Stimulated activated memory B cell treated with anti-CD40 and anti-IgM and Interleukin-4, amounts not matched to agents 10 μg/mL and 1 μg/mL and 100 μg/mL, for 72 hours (primary cell): ENCODE measurements around the gene ASIC4.

Experiments
- ATAC-seq: fragments of 150-1000 bp; cut with Tn5 transposase; 2 replicates; pipeline ENCODE4 v1.10.0; 2021
- H3K27ac Mint-ChIP-seq: one replicate; pipeline ENCODE4 v1.8.0; 2022; ENCODE audit warnings: mild to moderate bottlenecking, mixed read lengths
- H3K27me3 Mint-ChIP-seq: one replicate; pipeline ENCODE4 v1.8.0; 2022; ENCODE audit warnings: mixed read lengths
- H3K36me3 Mint-ChIP-seq: one replicate; pipeline ENCODE4 v1.8.0; 2022; ENCODE audit warnings: mixed read lengths
- H3K4me1 Mint-ChIP-seq: one replicate; pipeline ENCODE4 v1.8.0; 2022; ENCODE audit warnings: mixed read lengths
- H3K4me3 Mint-ChIP-seq: one replicate; pipeline ENCODE4 v1.8.0; 2022; ENCODE audit warnings: mild to moderate bottlenecking, moderate library complexity, mixed read lengths
- H3K9me3 Mint-ChIP-seq: one replicate; pipeline ENCODE4 v1.8.0; 2022; ENCODE audit warnings: mixed read lengths

The ASIC4 gene

DNA sequence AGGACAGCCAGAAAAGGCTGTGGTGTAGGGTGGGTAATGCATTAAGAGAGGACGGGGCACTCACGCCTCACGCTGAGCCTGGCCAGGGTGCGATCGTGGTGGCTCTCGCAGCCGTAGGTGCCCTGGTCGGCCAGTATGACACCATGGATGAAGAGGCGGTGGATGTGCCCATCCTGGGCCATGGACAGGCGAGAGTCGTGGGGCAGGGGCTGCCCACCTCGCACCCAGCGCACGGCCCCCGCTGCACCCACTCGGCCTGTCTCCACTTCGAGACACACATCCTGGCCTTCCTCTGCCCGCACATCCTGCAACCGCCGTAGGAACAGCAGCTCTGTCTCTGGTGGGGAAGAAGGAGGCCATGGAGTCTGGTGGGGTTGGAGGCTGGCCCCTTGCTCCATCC, 41.7 kb downstream of the ASIC4 start:
- no peak overlapping the region for H3K27ac Mint-ChIP-seq
- no peak overlapping the region for H3K4me3 Mint-ChIP-seq
- H3K9me3 Mint-ChIP-seq = no peaks in the 10 kb centered on the region
- peaks cover 12% of the 10 kb centered on the region for H3K4me1 Mint-ChIP-seq
- H3K27me3 Mint-ChIP-seq = peaks cover 74% of the 10 kb centered on the region
- no peaks in the 10 kb centered on the region for H3K36me3 Mint-ChIP-seq
- ATAC-seq = no peak

DNA sequence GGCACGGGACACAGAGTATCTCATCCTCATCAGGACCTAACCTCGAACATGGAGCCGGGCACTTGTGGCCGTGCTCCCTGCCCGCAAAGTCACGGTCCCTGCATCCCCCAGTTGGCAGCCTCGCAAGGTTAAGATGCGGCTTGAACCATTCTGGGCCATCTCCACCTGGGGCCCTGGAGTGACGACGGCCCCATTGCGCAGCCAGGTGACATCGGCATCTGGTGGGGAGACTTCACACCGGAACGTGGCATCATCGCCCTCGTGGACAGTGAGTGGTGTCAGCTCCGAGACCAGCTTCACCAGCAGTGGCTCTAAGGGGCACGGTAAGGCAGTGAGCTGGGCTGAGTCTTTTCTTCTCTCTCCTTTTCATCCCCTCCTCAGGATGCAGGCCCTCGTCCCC, 42.1 kb downstream of the ASIC4 start:
- H3K4me1 Mint-ChIP-seq = peaks cover 8% of the 10 kb centered on the region
- ATAC-seq = no peak
- H3K27me3 Mint-ChIP-seq = peaks cover 69% of the 10 kb centered on the region
- no peak overlapping the region for H3K27ac Mint-ChIP-seq
- no peaks in the 10 kb centered on the region for H3K9me3 Mint-ChIP-seq
- no peaks in the 10 kb centered on the region for H3K36me3 Mint-ChIP-seq
- H3K4me3 Mint-ChIP-seq = no peak overlapping the region

DNA sequence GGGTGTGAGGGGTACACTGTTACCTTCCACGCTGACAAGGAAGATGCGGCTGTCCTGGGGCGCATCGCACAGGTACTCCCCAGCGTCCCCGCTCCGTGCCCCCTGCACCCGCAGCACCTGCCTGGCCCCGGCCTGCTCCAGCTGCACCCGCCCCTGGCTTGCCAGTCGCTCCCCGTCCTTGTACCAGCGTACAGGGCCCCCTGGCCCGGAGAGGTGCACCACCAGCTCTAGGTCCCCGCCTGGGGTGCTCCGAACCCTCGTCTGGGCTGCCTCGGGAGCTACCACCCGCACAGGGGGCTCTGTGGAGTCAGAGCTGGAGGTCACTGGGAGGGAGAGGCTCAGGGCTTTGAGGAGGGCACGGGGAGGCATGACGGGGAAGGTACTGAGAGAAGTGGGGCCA, 43.0 kb downstream of the ASIC4 start:
- Mint-ChIP-seq H3K27ac (no peak overlapping the region), H3K27me3 (peaks cover 66% of the 10 kb centered on the region), H3K4me1 (no peaks in the 10 kb centered on the region), H3K4me3 (no peak overlapping the region), H3K9me3 (no peaks in the 10 kb centered on the region), H3K36me3 (no peaks in the 10 kb centered on the region)
- ATAC-seq = no peak

DNA sequence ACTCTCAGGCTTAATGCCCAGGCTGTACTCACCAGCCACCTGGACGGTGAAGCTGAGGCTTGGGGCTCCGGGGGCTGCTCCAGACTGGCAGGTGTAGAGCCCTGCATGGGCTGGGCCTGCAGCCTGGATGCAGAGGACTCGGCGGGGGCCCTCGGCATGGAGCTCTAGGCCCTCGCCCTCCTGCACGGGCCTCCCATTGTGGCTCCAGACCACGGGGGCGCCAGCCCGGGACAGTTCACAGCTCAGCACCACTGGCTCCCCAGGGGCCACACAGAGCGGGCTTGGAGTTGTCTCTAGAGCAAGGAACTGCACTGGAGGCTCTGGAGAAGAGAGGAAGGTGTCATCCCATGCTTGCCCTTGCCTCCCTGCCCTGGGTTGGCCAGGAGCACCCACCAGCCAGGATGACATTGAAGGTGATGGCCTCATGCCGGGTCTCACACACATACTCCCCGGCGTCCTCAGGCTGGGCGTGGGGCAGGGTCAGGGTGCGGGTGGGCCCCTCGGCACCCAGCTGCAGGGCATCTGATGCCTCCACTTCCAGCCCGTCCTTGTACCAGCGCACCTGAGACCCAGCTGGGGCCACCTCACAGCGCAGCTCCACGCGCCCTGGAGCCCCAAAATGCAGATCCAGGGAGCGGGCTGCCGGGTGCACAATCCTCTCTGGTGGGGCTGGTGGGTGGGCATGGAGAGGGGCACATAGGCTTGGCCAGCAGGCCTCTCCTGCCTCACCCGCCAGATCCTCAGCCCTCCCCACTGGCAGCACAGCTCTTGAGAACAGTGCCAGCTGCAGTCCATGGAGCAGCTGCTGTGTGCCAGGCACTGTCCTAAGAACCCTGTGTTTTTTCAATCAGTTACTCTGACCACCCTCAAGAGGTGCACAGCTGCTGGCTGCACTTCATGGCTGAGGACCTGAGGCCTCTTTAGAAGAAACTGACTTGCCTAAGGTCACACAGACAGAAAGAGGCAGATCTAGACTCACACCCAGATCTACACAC, 43.8 kb downstream of the ASIC4 start:
- no peak overlapping the region for H3K27ac Mint-ChIP-seq
- no peak for ATAC-seq
- H3K4me3 Mint-ChIP-seq = no peak overlapping the region
- H3K4me1 Mint-ChIP-seq = no peaks in the 10 kb centered on the region
- peaks cover 73% of the 10 kb centered on the region for H3K27me3 Mint-ChIP-seq
- H3K9me3 Mint-ChIP-seq = no peaks in the 10 kb centered on the region
- no peaks in the 10 kb centered on the region for H3K36me3 Mint-ChIP-seq

DNA sequence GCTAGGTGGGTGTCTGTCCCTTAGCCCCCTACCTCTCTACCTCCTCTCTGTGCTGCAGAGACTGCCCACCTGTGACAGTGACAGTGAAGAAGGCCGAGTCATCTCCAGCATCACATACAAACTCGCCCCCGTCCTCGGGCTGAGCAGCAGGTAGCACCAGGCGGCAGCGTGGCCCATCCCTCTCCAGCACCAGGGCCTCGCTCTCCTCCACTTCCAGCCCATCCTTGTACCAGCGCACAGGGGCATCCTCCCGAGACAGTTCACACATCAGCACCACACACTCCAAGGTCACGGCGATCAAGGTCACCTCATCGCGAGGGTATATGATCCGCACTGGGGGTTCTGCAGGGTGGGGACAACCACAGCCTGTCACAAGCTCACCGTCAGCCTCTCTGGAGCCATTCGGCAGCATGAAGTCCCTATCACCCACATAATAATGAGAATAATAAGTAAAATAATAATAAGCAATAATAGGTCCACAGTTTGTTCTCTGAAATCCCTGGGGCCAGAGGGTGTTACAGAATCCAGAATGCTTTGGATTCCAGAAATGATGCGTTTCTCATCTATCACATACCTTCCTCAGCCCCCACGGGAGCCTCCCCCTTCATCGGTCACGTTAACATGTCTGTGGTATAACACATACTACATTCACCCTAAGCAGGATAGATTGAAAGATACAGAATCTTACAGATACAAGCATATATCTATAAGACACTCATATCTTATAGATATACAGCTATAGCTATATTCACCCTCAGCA, 45.1 kb downstream of the ASIC4 start:
- H3K4me3 Mint-ChIP-seq = no peak overlapping the region

DNA sequence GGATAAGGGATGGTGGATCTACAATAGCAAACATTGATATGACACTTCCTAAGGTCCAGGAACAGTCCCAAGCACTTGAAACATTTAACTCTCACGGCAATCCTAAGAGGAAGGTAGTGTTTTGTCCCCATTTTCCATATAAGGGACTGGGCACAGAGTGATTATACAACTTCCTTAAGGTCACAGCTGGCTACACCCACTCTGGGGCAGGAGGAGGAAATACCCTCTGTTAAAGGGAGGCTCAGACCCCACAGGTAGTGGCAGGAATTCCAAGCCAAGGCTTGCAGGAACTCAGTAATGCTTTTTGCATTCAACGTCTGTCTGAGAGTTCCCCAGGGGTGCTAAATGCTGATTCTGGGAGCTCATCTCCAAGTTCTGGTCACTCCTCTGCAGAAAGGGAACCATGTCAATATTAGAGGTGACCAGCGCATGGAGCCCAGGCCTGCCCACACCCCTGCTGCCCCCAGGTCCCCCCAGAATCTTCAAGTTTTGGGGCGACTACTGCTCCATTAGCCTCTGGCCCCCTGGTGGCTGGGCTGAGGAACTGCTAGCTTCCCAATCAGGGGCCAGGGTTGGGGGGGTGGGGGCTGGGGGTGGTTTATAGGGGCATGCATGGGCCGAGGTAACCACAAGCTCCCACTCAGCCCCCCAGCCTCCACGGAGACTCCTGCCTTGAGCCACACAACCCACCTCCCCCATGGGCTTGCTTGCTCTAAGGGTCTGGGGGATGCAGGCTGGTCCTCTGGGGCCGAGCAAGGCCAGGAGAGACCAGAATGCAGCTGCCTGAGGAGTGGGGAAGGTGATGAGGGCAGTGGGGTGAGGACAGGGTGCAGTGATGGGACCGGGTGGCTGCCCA, 46.0 kb downstream of the ASIC4 start:
- Mint-ChIP-seq H3K27me3 (peaks cover 71% of the 10 kb centered on the region), H3K27ac (no peak overlapping the region), H3K9me3 (no peaks in the 10 kb centered on the region), H3K4me3 (no peak overlapping the region), H3K4me1 (no peaks in the 10 kb centered on the region), H3K36me3 (no peaks in the 10 kb centered on the region)
- no peak for ATAC-seq

More for the DNA sequence above, 45.1 kb downstream of the ASIC4 start:
- Mint-ChIP-seq H3K9me3 (no peaks in the 10 kb centered on the region), H3K27me3 (peaks cover 71% of the 10 kb centered on the region), H3K4me1 (no peaks in the 10 kb centered on the region), H3K27ac (no peak overlapping the region), H3K36me3 (no peaks in the 10 kb centered on the region)
- no peak for ATAC-seq

DNA sequence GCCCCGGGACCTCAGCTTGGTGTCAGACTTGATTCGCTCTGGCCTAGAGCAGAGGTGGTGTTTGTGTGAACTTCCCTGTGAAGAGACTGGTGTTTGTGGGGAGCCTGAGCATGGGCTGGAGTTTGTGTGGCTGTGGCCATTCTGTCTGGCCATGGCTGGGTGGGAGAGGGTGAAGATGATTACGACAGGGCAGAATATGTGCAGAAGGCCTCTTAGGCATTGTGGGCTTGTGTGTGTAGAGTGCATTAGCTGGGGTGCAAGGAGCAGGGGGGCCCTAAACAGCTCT, 46.6 kb downstream of the ASIC4 start:
- no peak overlapping the region for H3K4me3 Mint-ChIP-seq
- H3K36me3 Mint-ChIP-seq = no peaks in the 10 kb centered on the region
- ATAC-seq = no peak
- H3K4me1 Mint-ChIP-seq = no peaks in the 10 kb centered on the region
- no peaks in the 10 kb centered on the region for H3K9me3 Mint-ChIP-seq
- peaks cover 68% of the 10 kb centered on the region for H3K27me3 Mint-ChIP-seq
- H3K27ac Mint-ChIP-seq = no peak overlapping the region

DNA sequence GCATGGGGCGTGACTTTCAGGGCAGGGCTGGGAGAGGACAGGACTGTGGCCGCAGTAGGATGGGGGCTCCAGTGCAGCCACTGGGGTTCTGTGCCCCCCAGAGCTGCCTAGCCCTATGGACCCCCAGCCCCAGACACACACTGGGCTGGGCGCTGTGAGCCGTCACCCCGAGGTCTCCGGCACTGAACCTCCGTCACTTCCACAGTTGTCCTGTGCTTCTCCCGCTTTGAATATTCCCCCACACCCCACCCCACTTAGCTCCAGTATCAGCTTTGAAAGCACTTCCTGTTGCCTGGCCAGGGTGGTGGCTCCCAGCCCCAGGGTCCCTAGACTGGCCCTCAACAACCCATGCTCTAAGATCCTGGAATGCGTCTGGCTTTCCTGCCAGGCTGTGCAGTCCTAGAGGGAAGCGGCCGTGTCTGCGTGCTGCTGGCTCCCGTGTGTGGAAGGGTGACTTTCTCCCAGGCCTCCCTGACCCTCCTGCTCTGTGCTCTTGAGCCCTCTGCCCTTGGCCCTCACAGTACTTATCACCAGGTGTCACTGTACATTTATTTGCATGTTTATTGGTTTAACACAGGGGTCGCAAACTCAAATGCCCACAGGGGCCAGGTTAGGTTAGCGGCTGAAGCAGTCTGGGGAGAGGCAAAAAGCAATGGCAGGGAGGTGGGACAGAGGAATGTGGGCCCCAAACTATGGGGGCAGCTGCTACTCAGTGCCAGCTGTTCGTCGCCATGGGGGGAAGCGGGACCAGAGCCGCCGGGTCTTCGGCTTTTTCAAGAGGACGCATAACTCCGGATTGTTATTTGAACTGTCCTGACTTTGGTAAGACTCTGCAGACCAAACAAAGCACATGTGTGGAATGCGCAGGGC, 47.1 kb downstream of the ASIC4 start:
- H3K27ac Mint-ChIP-seq = no peak overlapping the region
- peaks cover 63% of the 10 kb centered on the region for H3K27me3 Mint-ChIP-seq
- no peak overlapping the region for H3K4me3 Mint-ChIP-seq
- H3K4me1 Mint-ChIP-seq = no peaks in the 10 kb centered on the region
- no peak for ATAC-seq
- H3K36me3 Mint-ChIP-seq = no peaks in the 10 kb centered on the region
- no peaks in the 10 kb centered on the region for H3K9me3 Mint-ChIP-seq

DNA sequence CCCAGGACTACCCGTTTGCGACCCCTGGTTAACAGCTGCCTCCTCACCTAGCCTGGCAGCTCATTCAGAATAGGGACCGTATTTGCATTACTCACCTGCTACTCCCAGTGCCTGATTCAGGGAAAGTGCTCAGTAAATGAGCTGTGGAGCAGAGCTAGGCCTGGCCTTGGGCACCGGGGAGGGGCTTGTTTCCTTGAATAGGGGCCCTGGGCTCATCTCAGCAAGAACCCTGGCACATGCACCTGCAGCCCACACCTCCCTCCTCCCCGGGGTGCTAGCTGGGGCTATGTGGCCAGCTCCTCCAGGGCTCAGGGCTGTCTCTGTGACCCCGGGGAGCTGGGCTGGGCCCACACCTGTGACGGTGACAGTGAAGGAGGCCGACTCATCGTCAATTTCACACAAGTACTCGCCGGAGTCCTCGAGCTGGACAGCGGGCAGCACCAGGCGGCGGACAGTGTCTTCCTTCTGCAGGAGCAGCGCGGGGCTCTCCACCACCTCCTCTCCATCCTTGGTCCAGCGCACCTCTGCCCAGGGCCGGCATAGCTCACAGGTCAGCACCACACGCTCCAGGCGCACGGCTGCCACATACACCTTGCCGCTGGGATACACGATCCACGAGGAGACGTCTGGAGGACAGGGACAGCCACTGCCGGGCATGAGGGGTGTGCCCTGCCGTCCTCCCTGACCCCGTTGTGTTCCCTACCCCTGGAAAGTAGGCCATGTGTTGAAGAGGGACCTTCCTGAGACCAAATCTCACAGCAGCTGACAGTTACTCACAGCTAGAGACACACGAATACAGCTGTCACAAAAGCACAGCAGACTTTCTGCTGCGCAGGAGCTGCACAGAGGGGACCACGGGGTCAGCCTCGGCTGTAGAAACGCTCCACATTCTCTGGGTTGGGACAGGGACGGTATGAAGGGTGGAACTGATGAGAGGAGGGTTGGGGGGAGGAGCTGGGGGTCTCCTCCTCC, 48.1 kb downstream of the ASIC4 start:
- Mint-ChIP-seq H3K4me1 (no peaks in the 10 kb centered on the region), H3K4me3 (no peak overlapping the region), H3K9me3 (no peaks in the 10 kb centered on the region), H3K27ac (no peak overlapping the region), H3K27me3 (peaks cover 55% of the 10 kb centered on the region), H3K36me3 (no peaks in the 10 kb centered on the region)
- ATAC-seq = no peak

DNA sequence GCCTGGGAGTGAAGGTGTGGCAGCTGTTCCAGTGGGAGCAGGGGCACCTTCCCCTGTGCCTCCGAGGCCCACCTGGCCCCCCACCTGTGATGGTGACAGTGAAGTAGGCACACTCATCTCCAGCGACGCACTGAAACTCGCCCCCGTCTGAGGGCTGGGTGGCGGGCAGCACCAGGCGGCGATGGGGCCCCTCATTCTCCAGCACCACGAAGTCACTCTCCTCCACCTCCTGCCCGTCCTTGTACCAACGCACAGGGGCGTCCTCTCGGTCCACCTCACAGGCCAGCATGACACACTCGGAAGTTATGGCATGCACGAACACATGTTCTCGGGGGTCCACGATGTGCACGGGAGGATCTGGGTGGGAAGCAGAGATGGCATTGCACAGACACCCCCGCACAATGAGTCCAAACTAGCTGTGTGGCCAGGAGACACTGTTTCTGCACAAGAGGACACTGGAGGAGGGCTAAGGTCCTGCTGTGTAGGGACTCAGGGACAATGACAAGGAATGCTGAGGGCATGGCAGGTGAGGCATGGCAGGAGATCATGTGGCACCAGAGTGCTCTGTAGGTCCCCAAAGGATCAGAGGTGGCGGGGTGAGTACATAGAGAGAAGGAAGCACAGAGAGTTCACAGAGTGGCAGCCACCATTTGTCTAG, 49.1 kb downstream of the ASIC4 start:
- H3K27ac Mint-ChIP-seq = no peak overlapping the region
- H3K4me1 Mint-ChIP-seq = no peaks in the 10 kb centered on the region
- H3K36me3 Mint-ChIP-seq = no peaks in the 10 kb centered on the region
- H3K9me3 Mint-ChIP-seq = no peaks in the 10 kb centered on the region
- peaks cover 58% of the 10 kb centered on the region for H3K27me3 Mint-ChIP-seq
- ATAC-seq = no peak
- H3K4me3 Mint-ChIP-seq = no peak overlapping the region

DNA sequence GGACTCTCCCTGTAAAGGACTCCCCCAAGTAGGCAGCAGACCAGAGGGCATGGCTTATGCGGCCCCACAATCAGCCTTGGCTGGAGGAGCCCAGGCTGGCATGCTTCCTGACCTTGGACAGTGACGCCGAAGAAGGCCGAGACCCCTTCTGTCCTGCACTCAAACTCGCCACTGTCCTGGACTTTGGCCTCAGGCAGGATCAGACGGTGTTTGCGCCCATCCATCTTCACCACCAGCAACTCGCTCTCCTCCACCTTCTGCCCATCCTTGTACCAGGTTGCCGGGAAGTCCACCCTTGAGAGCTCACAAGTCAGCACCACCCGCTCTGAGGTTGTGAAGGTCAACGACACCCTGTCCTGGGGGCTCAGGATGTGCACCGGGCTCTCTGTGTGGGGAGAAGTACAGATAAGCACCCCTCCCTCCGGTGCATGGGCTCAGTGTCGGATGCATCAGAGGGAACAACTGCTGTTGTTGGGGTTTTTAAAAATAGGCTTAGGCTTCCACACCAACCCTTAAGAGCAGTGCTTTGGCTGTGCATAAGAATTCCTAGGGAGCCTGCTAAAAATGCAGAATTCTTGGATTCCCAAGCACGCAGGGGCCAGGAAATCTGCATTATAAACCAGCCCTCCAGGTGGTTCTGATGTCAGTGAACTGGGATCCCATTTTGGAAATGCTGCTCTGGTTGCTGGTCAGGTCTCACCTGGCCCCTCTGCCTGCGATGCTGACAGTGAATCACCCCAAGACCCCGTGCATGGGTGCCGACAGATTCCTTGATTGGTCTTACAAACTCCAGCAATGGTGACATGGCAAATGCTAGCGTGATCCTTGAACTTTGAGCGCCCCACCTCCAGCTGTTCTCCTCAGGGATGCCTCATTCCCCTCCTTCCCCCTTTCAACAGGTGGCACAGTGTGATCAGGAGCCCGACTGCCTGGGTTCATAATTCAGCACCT, 51.1 kb downstream of the ASIC4 start:
- Mint-ChIP-seq H3K9me3 (no peaks in the 10 kb centered on the region), H3K36me3 (no peaks in the 10 kb centered on the region), H3K4me3 (no peak overlapping the region), H3K27ac (no peak overlapping the region), H3K27me3 (peaks cover 62% of the 10 kb centered on the region), H3K4me1 (no peaks in the 10 kb centered on the region)
- no peak for ATAC-seq

DNA sequence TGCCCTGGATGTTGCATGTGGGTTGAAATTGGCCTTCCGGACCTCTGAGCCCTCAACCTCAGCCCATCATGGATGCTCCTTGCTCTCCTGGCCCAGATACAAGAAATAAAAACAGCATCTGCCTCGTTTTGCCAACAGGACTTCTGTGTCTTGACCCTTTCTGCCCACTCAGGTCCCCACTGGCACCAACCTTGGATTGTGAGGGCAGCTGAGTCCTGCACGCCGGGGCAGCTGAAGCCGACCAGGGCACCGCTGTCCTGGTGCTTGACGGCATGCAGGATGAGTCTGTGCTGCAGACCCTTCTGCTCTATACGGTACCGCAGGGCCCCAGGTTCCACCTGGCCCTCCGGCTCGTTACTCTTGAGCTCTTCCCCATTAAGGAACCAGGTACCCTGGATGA, 52.4 kb downstream of the ASIC4 start:
- ATAC-seq = no peak
- no peaks in the 10 kb centered on the region for H3K4me1 Mint-ChIP-seq
- H3K9me3 Mint-ChIP-seq = no peaks in the 10 kb centered on the region
- H3K27ac Mint-ChIP-seq = no peak overlapping the region
- peaks cover 65% of the 10 kb centered on the region for H3K27me3 Mint-ChIP-seq
- H3K4me3 Mint-ChIP-seq = no peak overlapping the region
- H3K36me3 Mint-ChIP-seq = no peaks in the 10 kb centered on the region
